HG02973 (cell line): ENCODE data around the gene CORO1C.
"Not testable (repeated sequence)": the region's sequence is repeated elsewhere in the genome, so short reads cannot be mapped to it uniquely, and the experiment has no call there.

Experiments used
- ATAC-seq: cut with Tn5 transposase; IDR thresholded peaks from one replicate; pipeline ENCODE4 v1.9.1; 2021; ENCODE audit warnings: moderate library complexity; ENCODE audit not compliant: unreplicated experiment

Gene CORO1C

DNA sequence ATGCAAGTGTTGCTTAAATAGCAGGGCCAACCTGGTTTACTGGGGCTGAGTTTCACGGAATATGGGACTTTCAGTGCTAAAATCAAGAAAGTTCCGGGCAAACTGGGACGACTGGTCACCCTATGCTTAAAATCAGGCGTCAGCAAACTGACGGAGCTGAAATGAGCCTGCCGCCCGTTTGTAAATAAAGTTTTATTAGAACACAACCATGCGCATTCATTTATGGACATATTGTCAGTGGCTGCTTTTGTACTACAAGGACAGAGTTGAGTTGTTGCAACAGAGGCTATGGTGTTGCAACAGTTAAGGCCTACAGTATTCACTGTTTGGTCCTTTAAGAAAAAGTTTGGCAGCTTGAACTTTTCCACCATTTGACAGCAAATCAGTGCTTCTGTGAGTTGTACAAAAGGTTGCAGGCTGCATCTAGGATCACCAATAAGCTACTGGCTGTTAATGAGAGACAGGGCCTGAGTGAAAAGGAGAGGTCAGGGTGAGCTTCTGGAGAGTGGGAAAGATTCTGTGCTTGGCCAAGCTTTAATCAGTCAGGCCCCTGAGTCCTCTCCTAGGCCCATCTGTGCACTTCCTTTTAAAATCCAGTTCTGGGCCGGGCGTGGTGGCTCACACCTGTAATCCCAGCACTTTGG is 111.0 kb downstream of the CORO1C start:
- ATAC-seq: no peak

GRCh38 chr12:108619369-108620160 is 111.8 kb downstream of the CORO1C start:
- no peak for ATAC-seq

DNA sequence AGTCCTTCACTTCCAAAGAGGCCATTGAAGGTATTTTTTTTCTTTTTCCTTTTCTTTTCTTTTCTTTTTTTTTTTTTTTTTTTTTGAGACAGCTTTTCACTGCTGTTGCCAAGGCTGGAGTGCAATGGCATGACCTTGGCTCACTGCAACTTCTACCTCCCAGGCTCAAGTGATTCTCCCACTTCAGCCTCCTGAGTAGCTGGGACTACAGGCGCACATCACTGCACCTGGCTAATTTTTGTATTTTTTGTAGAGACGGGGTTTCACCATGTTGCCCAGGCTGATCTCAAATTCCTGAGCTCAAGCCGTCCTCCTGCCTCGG is 112.4 kb downstream of the CORO1C start:
- not testable (repeated sequence) for ATAC-seq

DNA sequence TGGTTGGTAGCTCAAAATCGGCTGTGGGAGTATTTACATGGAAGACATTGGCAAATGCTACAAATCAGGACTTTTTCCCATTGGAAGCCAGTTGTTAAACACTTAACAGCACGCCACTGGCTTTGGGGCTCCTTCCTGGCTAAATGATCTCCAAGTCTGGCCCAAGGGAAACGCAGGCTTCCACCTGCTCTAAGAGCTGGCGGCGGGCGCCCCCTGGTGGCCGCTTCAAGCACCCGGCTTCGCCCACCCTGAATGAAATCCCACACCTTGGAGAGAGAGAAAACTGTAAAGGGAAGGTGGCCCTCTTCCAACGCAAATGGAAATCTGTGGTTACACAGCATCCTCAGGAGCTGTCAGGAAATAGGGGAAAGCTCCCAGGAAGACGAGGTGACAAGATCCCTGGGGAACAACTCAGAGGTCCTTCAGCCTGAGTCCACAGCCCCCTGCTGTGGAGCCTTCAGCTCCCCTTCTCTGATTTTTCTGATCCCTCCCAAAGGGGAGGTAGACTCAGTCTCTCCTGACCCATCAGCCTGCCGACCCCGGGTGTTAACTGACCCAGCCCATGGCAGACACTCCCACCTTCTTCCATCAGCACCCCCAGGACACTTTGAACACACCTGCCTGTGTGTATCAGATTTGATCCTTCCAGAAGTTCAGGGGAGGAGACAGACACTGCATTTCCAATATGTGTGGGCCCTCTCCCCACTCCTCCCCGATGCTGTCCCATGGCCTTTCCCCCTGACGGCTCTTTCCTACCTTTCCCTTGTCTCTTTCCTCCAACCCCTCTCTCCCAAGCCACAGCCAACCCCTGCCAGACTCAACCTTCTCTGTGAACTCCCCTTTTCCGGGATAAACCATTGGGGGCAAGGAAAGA is 113.0 kb downstream of the CORO1C start:
- ATAC-seq: no peak

DNA sequence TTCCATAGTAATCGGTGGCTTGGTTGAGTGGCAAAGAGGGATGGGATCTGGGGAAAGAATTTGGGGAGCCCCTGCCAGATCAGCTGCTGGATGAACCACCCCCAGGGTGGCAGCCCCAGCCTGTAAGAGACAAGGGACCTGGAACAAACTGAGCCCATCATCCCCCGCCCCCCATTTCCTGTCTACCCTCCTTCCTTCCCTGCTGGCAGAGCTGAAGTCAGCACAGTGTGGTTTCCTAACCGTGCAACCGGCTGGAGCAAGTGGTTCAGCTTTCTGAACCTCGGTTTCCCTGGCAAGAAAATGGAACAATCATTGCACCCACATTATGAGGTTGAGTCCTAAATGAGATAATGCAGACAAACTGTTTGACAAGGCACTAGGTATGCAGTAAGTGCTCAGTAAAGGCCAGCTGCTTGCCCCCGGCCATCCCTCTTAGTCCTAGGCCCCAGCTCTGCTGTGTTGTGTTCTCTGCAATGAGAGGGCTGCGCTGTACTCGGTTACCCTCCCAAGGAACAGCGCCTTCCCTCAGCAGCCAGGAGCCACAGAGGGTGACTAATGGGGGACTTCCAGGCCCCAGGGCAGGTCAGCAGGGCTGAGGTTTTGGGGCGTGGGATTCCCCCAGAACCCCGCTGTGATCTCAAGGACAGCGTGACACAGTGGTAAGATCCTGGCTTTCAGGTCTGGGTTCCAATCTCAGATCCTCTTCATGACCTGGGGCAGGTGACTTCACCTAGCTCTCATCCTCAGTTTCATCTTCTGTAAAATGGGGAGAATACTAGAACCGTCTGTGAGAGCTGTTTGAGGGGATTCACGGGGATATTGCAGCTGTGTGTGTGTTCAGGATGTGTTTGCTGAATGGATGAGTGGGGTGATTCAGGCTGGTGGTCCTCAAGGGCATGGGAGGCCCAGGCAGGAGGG is 114.1 kb downstream of the CORO1C start:
- peak; percentile 78 for ATAC-seq

- no peak for ATAC-seq
Observed at GRCh38 chr12:108616359-108616758, 115.0 kb downstream of the CORO1C start.

DNA sequence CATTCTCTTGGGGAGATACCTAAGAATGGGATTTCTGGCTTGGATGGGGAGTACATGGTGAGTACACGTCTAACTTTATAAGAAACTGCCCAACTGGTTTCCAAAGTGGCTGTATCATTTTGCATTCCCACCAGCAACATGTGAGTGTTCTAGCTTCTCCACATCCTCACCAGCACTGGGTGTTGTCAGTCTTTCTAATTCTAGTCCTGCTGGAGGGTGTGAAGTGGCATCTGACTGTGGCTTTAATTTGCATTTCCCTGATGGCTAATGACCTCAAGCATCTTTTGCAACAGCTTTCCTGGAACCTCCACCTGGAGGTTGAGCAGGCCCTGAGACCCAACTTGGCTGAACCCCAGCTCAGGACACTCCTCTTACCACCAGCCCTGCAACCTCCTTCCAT is 115.4 kb downstream of the CORO1C start:
- ATAC-seq: no peak

GRCh38 chr12:108614639-108615038 is 116.7 kb downstream of the CORO1C start:
- no peak for ATAC-seq

DNA sequence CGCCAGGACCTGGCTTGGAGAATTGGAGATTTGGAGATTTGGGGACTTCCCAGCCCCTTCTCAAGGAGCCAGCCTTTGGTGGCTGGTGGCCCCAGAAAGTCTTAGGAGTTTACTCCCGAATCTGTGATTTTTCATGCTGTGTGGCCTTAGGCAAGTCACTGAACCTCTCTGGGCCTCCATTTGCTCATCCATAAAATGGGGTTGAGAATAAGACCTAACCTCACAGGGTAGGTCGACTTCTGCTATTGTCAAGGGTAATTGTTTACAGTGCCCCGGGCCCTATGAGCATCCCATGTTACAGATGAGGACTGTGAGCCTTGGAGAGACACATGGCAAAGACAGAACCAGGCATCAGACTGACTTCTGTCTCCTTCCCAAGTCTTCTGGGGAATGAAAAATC is 117.3 kb downstream of the CORO1C start:
- ATAC-seq: no peak

- ATAC-seq: no peak
Observed at GRCh38 chr12:108613548-108613947, 117.8 kb downstream of the CORO1C start.

DNA sequence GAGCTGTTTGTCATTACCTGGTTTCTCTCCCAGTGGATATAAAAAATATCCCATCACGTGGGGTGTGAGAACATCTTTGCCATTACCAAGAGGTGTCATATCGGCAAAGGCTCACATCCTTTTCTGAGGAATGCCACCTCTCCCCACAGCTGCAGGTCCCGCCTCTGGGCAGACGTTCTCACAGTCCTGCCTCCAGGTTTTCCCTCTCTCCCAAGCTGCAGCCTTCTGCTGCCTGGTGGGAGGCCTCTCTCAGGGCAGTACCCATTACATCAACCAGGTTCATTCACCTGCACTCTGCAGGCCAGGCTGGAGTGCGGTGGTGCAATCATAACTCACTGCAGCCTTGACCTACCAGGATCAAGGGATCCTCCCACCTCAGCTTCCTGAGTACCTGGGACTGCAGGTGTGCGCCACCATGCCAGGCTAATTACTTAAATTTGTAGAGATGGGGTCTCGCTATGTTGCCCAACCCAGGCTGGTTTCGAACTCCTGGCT is 118.5 kb downstream of the CORO1C start:
- ATAC-seq: no peak

GRCh38 chr12:108611884-108612415 is 119.4 kb downstream of the CORO1C start:
- ATAC-seq: no peak

DNA sequence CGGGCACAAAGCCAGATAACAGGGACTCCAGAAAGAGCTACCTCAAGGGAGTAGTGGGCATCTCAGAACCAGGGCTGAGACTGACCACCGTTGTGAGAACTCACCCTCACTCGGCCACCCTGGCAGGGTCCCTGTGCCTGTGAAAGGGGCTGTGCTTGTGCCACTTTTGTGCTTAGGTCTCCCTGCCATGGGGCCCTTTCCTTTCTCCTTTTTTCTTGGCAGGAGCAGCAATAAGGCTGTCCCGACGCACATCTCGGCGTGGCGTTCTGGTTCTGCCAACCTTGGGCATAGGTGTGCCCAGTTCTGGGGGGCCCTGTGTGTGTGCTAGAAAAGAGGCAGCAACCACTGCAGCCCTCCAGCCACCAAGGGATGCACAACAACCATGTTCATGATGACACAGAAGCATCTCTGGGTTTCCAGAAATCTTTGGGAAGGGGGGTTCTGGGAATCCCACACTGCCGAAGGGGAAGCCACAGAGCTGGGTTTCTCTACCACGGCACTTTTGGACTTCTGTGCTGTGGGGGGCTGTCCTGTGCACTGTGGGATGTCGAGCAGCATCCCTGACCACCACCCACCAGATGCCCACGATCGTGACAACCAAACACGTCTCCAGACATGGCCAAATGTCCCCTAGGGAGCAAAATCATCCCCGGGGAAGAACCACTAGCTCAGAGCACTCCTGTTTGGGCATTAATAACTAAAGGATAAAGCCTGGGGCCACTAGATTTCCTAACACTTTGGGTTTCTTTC is 120.3 kb downstream of the CORO1C start:
- no peak for ATAC-seq

DNA sequence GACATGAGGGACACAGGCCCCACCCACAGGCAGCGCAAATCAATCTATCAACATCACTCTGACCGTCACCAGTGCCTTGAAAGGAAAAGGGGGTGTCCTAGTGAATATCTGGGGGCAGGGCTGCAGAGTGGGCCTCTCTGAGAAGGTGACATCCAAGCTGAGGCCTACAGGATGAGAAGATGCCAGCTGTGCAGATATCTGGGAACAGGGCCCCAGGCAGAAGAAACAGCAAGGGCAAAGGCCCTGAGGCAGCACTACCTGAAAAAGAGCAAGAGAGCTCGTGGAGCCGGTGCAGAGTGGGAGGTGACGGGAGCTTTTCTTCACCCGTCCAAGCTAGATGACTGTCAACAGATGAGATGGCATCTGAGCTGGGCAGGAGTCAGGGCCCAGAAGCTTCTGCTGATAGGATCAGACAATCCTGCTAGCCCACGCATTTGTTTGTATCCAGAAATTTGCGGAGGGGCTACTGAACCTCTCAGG is 120.9 kb downstream of the CORO1C start:
- ATAC-seq: no peak

GRCh38 chr12:108609537-108610335 is 121.6 kb downstream of the CORO1C start:
- no peak for ATAC-seq

DNA sequence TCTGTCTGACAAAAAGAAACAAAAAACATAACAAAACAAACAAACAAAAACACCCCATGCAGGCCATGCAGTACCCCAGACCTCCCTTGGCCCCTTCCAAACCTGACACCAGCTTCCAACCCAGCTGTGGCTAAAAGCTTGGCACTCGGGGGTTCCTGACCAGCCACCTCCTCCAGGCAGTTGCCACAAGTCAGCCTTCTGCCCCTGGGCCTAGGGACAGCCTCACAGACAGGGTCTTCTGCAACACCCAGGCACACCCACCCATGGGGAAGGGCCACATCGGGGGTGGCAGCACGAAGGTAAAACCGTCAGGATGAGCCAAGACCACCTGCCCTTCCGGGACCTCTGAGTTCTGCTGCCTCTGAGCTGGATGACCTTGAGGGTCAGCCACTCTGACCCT is 122.7 kb downstream of the CORO1C start:
- ATAC-seq: no peak

DNA sequence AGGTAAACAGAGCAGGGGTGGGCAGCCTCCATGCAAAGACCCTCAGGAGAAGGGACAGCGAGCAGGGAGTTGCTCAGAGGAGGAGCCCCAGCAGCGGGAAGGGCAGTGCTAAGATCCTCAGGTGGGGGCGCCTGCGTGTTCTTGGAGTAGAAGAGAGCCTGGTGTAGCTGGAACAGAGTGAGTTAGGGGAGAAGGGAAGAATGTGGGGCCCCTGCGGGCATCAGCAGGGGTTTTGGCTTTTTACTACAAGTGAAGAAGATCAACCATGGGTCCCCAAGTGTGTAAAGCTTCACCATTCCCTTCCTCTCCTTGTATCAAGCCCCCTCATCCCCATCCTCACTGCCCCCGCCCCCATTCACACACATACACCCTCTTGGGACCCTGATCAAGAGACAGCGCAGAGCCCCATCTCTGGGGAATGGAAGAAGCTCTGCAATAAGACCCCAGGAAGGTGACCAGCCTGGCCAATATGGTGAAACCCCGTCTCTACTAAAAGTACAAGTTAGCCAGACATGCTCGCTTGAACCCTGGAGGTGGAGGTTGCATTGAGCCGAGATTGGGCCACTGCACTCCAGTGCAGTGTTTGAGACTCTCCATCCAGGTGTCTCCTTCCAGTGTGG is 123.2 kb downstream of the CORO1C start:
- ATAC-seq: no peak

GRCh38 chr12:108606492-108606891 is 124.8 kb downstream of the CORO1C start:
- ATAC-seq: no peak
